SHP77 treated with DMSO at 0.1 percent for 48 hours (cell line): Measurements from ENCODE around the gene COL6A3.

Experiments used
- DNase-seq: peaks from one replicate; lab custom pipeline; 2025; lab: John Stamatoyannopoulos, UW

COL6A3 gene

GRCh38 chr2:237348281-237348865 lies 65.6 kb downstream of the COL6A3 start:
- no peak for DNase-seq

- no peak for DNase-seq
Measured at GRCh38 chr2:237345891-237346640, 67.9 kb downstream of the COL6A3 start.

- no peak for DNase-seq
Measured at GRCh38 chr2:237345411-237345810, 68.6 kb downstream of the COL6A3 start.

GRCh38 chr2:237344942-237345341 lies 69.0 kb downstream of the COL6A3 start:
- DNase-seq, result no peak

- no peak for DNase-seq
Measured at GRCh38 chr2:237343993-237344392, 70.0 kb downstream of the COL6A3 start.

GRCh38 chr2:237341872-237342271 lies 72.1 kb downstream of the COL6A3 start:
- no peak for DNase-seq

GRCh38 chr2:237337586-237337985 lies 76.4 kb downstream of the COL6A3 start:
- DNase-seq, result no peak

- DNase-seq, result no peak
Measured at GRCh38 chr2:237336131-237336530, 77.8 kb downstream of the COL6A3 start.

GRCh38 chr2:237333748-237334147 lies 80.2 kb downstream of the COL6A3 start:
- no peak for DNase-seq

GRCh38 chr2:237330541-237330940 lies 83.4 kb downstream of the COL6A3 start:
- no peak for DNase-seq

GRCh38 chr2:237327175-237327950 lies 86.6 kb downstream of the COL6A3 start:
- DNase-seq, result no peak

GRCh38 chr2:237326266-237327171 lies 87.4 kb downstream of the COL6A3 start:
- no peak for DNase-seq

- no peak for DNase-seq
Measured at GRCh38 chr2:237324837-237325236, 89.1 kb downstream of the COL6A3 start.

- no peak for DNase-seq
Measured at GRCh38 chr2:237324405-237324831, 89.5 kb downstream of the COL6A3 start.

GRCh38 chr2:237323656-237324055 lies 90.3 kb downstream of the COL6A3 start:
- no peak for DNase-seq

- DNase-seq, result no peak
Measured at GRCh38 chr2:237322564-237322963, 91.4 kb downstream of the COL6A3 start.

- no peak for DNase-seq
Measured at GRCh38 chr2:237321746-237322145, 92.2 kb downstream of the COL6A3 start.

GRCh38 chr2:237320801-237321560 lies 93.0 kb downstream of the COL6A3 start:
- DNase-seq, result no peak

- DNase-seq, result no peak
Measured at GRCh38 chr2:237319887-237320286, 94.1 kb downstream of the COL6A3 start.

- DNase-seq, result no peak
Measured at GRCh38 chr2:237319086-237319820, 94.7 kb downstream of the COL6A3 start.
